ENCODE results near the gene CPSF6.

- TF ChIP-seq EP300 (IDR thresholded peaks at IDR 0.05; ENCODE audit: borderline replicate concordance in 1 of 2, low read depth in 2 of 2, low read length in 2 of 2) (no peak), CREB1 (IDR thresholded peaks at IDR 0.05) (no peak), CTCF (IDR thresholded peaks at IDR 0.05; ENCODE audit: control extremely low read depth in 1 of 3, insufficient read depth in 1 of 3, low read depth in 1 of 3, low read length in 3 of 3) (no peak), TAF1 (IDR thresholded peaks at IDR 0.05; ENCODE audit: low read depth, low read length) (no peak), EZH2 (IDR thresholded peaks at IDR 0.05; ENCODE audit: low read depth, low read length, severe bottlenecking) (no peak), POLR2A (IDR thresholded peaks at IDR 0.05; ENCODE audit: control extremely low read depth in 1 of 2, low read depth in 2 of 2, low read length in 2 of 2) (no peak), RNF2 (IDR thresholded peaks at IDR 0.05; ENCODE audit: borderline replicate concordance, low read depth, low read length, missing control alignments, poor library complexity, severe bottlenecking) (no peak), MAFK (IDR thresholded peaks at IDR 0.05; ENCODE audit: low read depth, low read length) (no peak)
These were observed 73.8 kb downstream of the CPSF6 start for GRCh38 chr12:69313209-69313608.
